Cardiac muscle cell (in vitro differentiated cells and primary cell): Measurements from ENCODE around the gene TOGARAM1. TPM values are rescaled to one million over a fixed set of nuclear protein-coding genes. Genes with fewer than 3 reads are reported as not detected.

Source experiments
- DNase-seq, 2 donors: peaks; one replicate each; pipeline versions ENCODE4 v3.0.0 to v3.0.0-alpha.2; 2010 to 2017; ENCODE audit warnings: low read depth in 1 of 2, low spot score in 1 of 2
- H3K27ac ChIP-seq: fragments of 200-600 bp; sonication (generic); 2 replicates; pipeline ENCODE4 v1.5.1; 2016
- H3K27me3 ChIP-seq: fragments of 200-600 bp; sonication (generic); 2 replicates; pipeline ENCODE4 v1.6.0; 2016; ENCODE audit warnings: control low read depth
- H3K36me3 ChIP-seq: fragments of 200-600 bp; sonication (generic); 2 replicates; pipeline ENCODE4 v1.5.1; 2016; ENCODE audit warnings: control low read depth
- H3K4me1 ChIP-seq: fragments of 200-600 bp; sonication (generic); 2 replicates; pipeline ENCODE4 v1.8.1; 2017; ENCODE audit warnings: low read depth, mild to moderate bottlenecking, mixed run types
- H3K4me3 ChIP-seq: fragments of 200-600 bp; sonication (generic); 2 replicates; pipeline ENCODE4 v1.5.1; 2016; ENCODE audit warnings: mild to moderate bottlenecking
- H3K9me3 ChIP-seq: fragments of 200-600 bp; sonication (generic); 2 replicates; pipeline ENCODE4 v1.5.1; 2017; ENCODE audit warnings: low read depth, mild to moderate bottlenecking, control low read depth
- polyA plus RNA-seq: library from polyadenylated mRNA; unstranded; fragments of >200 nt; fragmentation: Nextera tagmentation; extraction: Ambion mirVana; gene quantifications from 2 replicates; pipeline ENCODE4 v1.2.1, GENCODE V29; 2016
- total RNA-seq: library from RNA; depleted of rRNA; stranded (reverse); fragments of >200 nt; gene quantifications from 2 replicates; pipeline ENCODE4 v1.2.3, GENCODE V29; 2016
- TF ChIP-seq, protein P1 (sequence below): IDR thresholded peaks from 2 replicates; pipeline ENCODE4 v1.5.1; 2012; ENCODE audit warnings: low read depth, mild to moderate bottlenecking, low read length

The TOGARAM1 gene
- total and polyA plus RNA-seq, 2 experiments from 2014 or later, result 18.4 to 20.7 TPM

DNA sequence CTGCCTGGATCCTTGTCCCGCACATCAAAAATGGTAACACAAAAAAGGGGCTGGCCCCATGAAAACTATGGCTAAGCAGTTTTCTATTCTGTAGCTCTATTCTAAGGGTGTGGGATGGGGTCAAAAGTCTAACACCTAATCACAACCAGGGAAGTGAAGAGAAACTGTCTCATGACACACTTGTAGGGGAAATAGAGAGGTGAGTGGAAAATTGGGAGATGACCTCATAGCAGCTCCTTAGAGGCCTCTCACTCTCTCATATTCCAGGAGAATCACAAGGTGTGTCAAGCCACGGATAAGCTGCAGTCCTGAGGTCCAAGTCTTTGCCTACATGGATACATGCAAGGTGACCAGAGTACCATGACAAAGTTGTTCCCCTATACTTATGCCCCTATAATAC lies 10.9 kb upstream of the TOGARAM1 start:
- Histone ChIP-seq H3K4me1 (no peaks in the 10 kb centered on the region), H3K36me3 (no peaks in the 10 kb centered on the region), H3K9me3 (no peaks in the 10 kb centered on the region), H3K27me3 (no peaks in the 10 kb centered on the region), H3K4me3 (no peak overlapping the region), H3K27ac (no peak overlapping the region)
- no peak for DNase-seq
- TF ChIP-seq, protein P1, sequence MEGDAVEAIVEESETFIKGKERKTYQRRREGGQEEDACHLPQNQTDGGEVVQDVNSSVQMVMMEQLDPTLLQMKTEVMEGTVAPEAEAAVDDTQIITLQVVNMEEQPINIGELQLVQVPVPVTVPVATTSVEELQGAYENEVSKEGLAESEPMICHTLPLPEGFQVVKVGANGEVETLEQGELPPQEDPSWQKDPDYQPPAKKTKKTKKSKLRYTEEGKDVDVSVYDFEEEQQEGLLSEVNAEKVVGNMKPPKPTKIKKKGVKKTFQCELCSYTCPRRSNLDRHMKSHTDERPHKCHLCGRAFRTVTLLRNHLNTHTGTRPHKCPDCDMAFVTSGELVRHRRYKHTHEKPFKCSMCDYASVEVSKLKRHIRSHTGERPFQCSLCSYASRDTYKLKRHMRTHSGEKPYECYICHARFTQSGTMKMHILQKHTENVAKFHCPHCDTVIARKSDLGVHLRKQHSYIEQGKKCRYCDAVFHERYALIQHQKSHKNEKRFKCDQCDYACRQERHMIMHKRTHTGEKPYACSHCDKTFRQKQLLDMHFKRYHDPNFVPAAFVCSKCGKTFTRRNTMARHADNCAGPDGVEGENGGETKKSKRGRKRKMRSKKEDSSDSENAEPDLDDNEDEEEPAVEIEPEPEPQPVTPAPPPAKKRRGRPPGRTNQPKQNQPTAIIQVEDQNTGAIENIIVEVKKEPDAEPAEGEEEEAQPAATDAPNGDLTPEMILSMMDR, result no peak

DNA sequence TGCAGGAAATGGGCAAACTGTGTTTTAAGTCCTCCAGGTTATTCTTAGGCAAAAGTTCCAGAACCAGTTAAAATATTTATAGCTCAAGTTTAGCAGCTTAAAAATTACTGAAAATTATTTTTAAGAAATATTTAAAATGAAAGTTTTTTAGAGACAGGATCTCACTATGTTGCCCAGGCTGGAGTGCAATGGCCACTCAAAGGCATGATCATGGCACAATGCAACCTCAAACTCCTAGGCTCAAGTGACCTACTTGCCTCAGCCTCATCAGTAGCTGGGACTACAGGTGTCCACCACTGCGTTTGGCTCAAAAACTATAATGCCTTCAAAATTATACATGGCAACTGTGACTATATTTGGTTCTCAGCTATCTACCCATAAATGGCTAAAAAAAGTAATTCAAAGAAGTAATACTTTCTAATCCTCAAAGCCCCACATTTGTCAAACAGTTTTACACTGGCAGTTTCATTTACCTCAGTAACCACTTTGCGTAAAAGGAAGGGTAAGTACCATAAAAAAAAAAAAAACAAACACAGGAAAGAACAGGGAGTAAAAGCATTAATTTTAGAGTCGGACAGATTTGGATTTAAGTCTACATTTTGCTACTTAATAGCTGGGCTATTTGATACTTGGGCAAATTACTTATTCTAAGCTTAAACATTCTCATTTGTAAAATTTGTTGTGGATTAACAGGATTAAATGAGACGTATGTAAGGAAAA lies 9.4 kb upstream of the TOGARAM1 start:
- no peaks in the 10 kb centered on the region for H3K27me3 ChIP-seq
- H3K4me1 ChIP-seq, result no peaks in the 10 kb centered on the region
- DNase-seq, result no peak
- no peak overlapping the region for H3K4me3 ChIP-seq
- H3K36me3 ChIP-seq, result no peaks in the 10 kb centered on the region
- no peaks in the 10 kb centered on the region for H3K9me3 ChIP-seq
- TF ChIP-seq, protein P1, result no peak
- no peak overlapping the region for H3K27ac ChIP-seq

- DNase-seq, result no peak
- Histone ChIP-seq H3K4me3 (no peak overlapping the region), H3K36me3 (no peaks in the 10 kb centered on the region), H3K27me3 (no peaks in the 10 kb centered on the region), H3K4me1 (peaks cover 18% of the 10 kb centered on the region), H3K9me3 (no peaks in the 10 kb centered on the region), H3K27ac (no peak overlapping the region)
- TF ChIP-seq, protein P1, result no peak
These were observed 7.2 kb upstream of the TOGARAM1 start for GRCh38 chr14:44954750-44955149.

- Histone ChIP-seq H3K9me3 (no peaks in the 10 kb centered on the region), H3K4me1 (peaks cover 23% of the 10 kb centered on the region), H3K4me3 (no peak overlapping the region), H3K36me3 (no peaks in the 10 kb centered on the region), H3K27ac (no peak overlapping the region), H3K27me3 (no peaks in the 10 kb centered on the region)
- DNase-seq, result no peak
- TF ChIP-seq, protein P1, result no peak
These were observed 6.5 kb upstream of the TOGARAM1 start for GRCh38 chr14:44955528-44955927.

- H3K4me3 ChIP-seq, result no peak overlapping the region
- no peaks in the 10 kb centered on the region for H3K36me3 ChIP-seq
- no peak overlapping the region for H3K27ac ChIP-seq
- H3K27me3 ChIP-seq, result no peaks in the 10 kb centered on the region
- TF ChIP-seq, protein P1, result no peak
- H3K4me1 ChIP-seq, result peaks cover 23% of the 10 kb centered on the region
- DNase-seq, result no peak
- no peaks in the 10 kb centered on the region for H3K9me3 ChIP-seq
These were observed 5.1 kb upstream of the TOGARAM1 start for GRCh38 chr14:44956866-44957265.
